RWPE2 (cell line): ENCODE measurements around the gene LRRC8C.
A peak's percentile ranks its signal among the peaks of the same experiment; 100 is the strongest.

Experiments
- ATAC-seq: fragments of 200-7000 bp; cut with Tn5 transposase; 3 replicates; pipeline ENCODE4 v1.9.1; 2021; ENCODE audit warnings: low read depth
- DNase-seq: peaks from one replicate; pipeline ENCODE4 v3.0.0-alpha.2; 2020; ENCODE audit warnings: low spot score
- H3K27ac ChIP-seq: fragments of 450-650 bp; 2 replicates; pipeline ENCODE4 v1.5.1; 2017; ENCODE audit warnings: mild to moderate bottlenecking; ENCODE audit not compliant: poor library complexity, severe bottlenecking
- H3K27me3 ChIP-seq: fragments of 250-450 bp; sonication (Bioruptor Pico); 2 replicates; pipeline ENCODE4 v1.5.1; 2021; ENCODE audit warnings: mild to moderate bottlenecking, moderate library complexity; ENCODE audit not compliant: insufficient read depth, poor library complexity, severe bottlenecking
- H3K36me3 ChIP-seq: fragments of 250-450 bp; sonication (Bioruptor Pico); 2 replicates; pipeline ENCODE4 v1.5.1; 2020; ENCODE audit warnings: low read depth, mild to moderate bottlenecking, moderate library complexity
- H3K4me1 ChIP-seq: fragments of 250-450 bp; sonication (Bioruptor Pico); 2 replicates; pipeline ENCODE4 v1.5.1; 2021; ENCODE audit warnings: mild to moderate bottlenecking, moderate library complexity; ENCODE audit not compliant: insufficient read depth, poor library complexity, severe bottlenecking
- H3K4me3 ChIP-seq: fragments of 250-450 bp; sonication (Bioruptor Pico); 2 replicates; pipeline ENCODE4 v1.5.1; 2021; ENCODE audit warnings: mild to moderate bottlenecking, moderate library complexity; ENCODE audit not compliant: severe bottlenecking
- H3K9me3 ChIP-seq: fragments of 250-450 bp; sonication (Bioruptor Pico); 2 replicates; pipeline ENCODE4 v1.5.1; 2021; ENCODE audit warnings: mild to moderate bottlenecking, moderate library complexity; ENCODE audit not compliant: severe bottlenecking
- TF ChIP-seq, protein P1 (sequence below): fragments of 450-650 bp; IDR thresholded peaks from one replicate; pipeline ENCODE4 v1.5.1; 2017; ENCODE audit warnings: mild to moderate bottlenecking, moderate library complexity; ENCODE audit not compliant: poor library complexity, severe bottlenecking

The LRRC8C gene

DNA sequence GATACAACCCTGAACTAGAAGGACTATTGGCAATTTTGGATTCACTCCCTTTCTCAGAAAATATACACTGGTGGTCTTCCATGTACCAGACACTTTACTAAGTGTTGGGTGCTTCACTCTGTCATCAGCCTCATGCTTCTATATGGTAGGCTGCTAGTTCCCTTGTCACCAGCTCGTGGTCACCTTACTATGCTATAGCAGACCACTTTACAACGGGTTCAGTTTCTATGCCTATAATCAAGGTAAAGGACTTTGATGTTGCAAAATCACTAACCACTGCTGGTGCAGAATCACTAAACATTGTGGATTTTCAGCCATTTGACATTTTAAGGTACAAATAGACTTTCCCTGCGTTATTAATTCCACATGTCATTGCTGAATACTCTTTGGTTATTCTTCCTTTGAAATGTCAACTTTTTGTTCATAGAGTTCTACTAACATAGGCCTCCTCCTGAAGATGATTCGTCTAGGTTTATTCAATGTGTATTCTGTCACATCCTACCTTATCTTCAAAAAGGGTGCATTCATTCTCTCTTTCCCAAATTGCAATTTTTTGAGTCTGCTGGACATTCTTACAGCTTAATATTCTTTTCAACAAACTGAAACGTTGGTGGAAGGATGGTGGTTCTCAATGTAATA lies 78.3 kb downstream of the LRRC8C start:
- H3K4me1 ChIP-seq, result peaks cover 8% of the 10 kb centered on the region
- TF ChIP-seq, protein P1, sequence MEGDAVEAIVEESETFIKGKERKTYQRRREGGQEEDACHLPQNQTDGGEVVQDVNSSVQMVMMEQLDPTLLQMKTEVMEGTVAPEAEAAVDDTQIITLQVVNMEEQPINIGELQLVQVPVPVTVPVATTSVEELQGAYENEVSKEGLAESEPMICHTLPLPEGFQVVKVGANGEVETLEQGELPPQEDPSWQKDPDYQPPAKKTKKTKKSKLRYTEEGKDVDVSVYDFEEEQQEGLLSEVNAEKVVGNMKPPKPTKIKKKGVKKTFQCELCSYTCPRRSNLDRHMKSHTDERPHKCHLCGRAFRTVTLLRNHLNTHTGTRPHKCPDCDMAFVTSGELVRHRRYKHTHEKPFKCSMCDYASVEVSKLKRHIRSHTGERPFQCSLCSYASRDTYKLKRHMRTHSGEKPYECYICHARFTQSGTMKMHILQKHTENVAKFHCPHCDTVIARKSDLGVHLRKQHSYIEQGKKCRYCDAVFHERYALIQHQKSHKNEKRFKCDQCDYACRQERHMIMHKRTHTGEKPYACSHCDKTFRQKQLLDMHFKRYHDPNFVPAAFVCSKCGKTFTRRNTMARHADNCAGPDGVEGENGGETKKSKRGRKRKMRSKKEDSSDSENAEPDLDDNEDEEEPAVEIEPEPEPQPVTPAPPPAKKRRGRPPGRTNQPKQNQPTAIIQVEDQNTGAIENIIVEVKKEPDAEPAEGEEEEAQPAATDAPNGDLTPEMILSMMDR, result no peak
- DNase-seq (no peak), ATAC-seq (no peak)
- H3K9me3 ChIP-seq, result no peaks in the 10 kb centered on the region
- no peak overlapping the region for H3K27ac ChIP-seq
- H3K36me3 ChIP-seq, result peaks cover 20% of the 10 kb centered on the region
- H3K27me3 ChIP-seq, result no peaks in the 10 kb centered on the region
- no peak overlapping the region for H3K4me3 ChIP-seq

- Histone ChIP-seq H3K27ac (no peak overlapping the region), H3K27me3 (no peaks in the 10 kb centered on the region), H3K4me1 (peaks cover 8% of the 10 kb centered on the region), H3K4me3 (no peak overlapping the region), H3K36me3 (peaks cover 23% of the 10 kb centered on the region), H3K9me3 (no peaks in the 10 kb centered on the region)
- ATAC-seq, result no peak
- TF ChIP-seq, protein P1, result no peak
- DNase-seq, result no peak
Observed at GRCh38 chr1:89712420-89712819, 79.5 kb downstream of the LRRC8C start.

DNA sequence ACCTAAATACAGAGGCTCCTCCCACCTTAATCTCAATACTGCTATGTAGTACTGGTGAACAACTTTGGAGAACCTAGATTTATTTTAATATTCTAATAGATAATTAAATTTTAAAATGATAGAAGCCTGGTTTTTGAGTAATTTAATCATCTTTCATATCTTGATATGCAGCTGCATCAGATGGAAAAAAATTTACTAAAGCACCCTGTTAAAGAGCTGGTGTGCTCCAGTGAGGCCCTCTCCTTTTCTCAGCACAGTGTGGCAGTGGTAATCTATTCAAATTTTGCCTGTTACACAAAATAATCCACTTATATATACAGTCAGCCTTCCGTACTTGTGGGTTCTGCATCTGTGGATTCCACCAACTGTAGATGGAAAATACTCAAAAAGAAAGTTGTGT lies 82.8 kb downstream of the LRRC8C start:
- TF ChIP-seq, protein P1, result no peak
- DNase-seq, result no peak
- H3K9me3 ChIP-seq, result no peaks in the 10 kb centered on the region
- no peak overlapping the region for H3K4me3 ChIP-seq
- ATAC-seq, result no peak
- H3K4me1 ChIP-seq, result peaks cover 12% of the 10 kb centered on the region
- no peaks in the 10 kb centered on the region for H3K27me3 ChIP-seq
- no peak overlapping the region for H3K27ac ChIP-seq
- peaks cover 23% of the 10 kb centered on the region for H3K36me3 ChIP-seq

GRCh38 chr1:89719502-89720306 lies 86.8 kb downstream of the LRRC8C start:
- peak; percentile 65 for ATAC-seq
- Histone ChIP-seq H3K9me3 (no peaks in the 10 kb centered on the region), H3K36me3 (peaks cover 5% of the 10 kb centered on the region; the same call in 1 of the 2 replicates), H3K27me3 (no peaks in the 10 kb centered on the region), H3K4me1 (peaks cover 31% of the 10 kb centered on the region), H3K4me3 (no peak overlapping the region), H3K27ac (peak overlapping the region; percentile 61)
- no peak for DNase-seq
- TF ChIP-seq, protein P1, result no peak
